ENCODE results near the gene SLC49A4. TPM values are rescaled to one million over a fixed set of nuclear protein-coding genes. Genes with fewer than 3 reads are reported as not detected.

The SLC49A4 gene
- total RNA-seq, 4 donors from 2014 or later: 14.2 to 27.3 (median 20.9) TPM

DNA sequence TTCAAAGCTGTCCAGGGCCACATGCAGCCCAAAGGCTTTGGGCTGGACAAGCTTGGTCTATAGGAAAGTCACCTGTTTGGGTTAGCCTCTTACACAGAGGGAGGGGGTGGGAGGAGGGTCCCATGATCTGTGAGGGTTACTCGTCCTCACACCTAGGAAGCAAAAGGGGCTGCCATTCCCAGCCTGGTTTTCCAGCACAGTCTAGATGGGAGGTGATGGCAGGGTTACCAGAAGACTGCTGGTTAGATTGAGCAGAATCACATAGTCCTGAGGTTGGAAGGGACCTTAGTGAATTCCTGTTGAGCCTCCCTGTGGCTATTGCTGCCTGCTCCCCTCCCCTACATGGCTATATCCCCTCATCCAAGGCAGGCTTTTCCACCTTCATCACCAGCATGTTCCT, 130.9 kb downstream of the SLC49A4 start:
- Histone ChIP-seq H3K4me1 (peaks cover 0 to 12% (median 0%) of the 10 kb centered on the region in 4 donors), H3K9me3 (no peaks in the 10 kb centered on the region), H3K27ac (no peak overlapping the region), H3K36me3 (no peaks in the 10 kb centered on the region), H3K4me3 (no peak overlapping the region), H3K27me3 (peaks cover 0 to 17% of the 10 kb centered on the region in 2 donors)
- WGBS, 2 donors: 77 to 85% methylated on average over 1 of the region's 1 CpG
- no peak for DNase-seq (ENCODE audit: low spot score in 2 of 2)
- TF ChIP-seq POLR2A (IDR thresholded peaks at IDR 0.05) (no peak), EP300 (IDR thresholded peaks at IDR 0.05) (no peak)
- TF ChIP-seq, protein P1, sequence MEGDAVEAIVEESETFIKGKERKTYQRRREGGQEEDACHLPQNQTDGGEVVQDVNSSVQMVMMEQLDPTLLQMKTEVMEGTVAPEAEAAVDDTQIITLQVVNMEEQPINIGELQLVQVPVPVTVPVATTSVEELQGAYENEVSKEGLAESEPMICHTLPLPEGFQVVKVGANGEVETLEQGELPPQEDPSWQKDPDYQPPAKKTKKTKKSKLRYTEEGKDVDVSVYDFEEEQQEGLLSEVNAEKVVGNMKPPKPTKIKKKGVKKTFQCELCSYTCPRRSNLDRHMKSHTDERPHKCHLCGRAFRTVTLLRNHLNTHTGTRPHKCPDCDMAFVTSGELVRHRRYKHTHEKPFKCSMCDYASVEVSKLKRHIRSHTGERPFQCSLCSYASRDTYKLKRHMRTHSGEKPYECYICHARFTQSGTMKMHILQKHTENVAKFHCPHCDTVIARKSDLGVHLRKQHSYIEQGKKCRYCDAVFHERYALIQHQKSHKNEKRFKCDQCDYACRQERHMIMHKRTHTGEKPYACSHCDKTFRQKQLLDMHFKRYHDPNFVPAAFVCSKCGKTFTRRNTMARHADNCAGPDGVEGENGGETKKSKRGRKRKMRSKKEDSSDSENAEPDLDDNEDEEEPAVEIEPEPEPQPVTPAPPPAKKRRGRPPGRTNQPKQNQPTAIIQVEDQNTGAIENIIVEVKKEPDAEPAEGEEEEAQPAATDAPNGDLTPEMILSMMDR (IDR thresholded peaks at IDR 0.05): no peak

DNA sequence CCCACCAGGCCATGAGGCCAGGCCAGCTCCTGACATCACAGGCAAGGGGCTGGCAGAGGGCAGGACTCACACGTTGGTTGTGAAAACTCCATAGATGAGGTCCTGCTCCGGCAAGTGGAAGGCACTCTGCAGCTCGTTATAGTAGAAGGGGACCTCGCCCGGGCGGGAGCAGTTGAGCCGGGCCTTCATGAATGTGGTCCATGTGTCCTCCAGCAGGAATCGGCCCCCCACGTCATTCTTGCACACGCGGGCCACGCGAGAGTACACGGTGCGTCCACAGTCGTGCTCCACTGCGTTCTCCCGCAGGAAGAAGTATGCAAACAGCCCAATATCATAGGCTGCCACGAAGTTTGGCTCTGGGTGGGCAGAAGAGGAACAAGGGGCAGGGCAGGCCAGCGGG, 131.5 kb downstream of the SLC49A4 start:
- no peak for DNase-seq (ENCODE audit: low spot score in 2 of 2)
- H3K4me1 ChIP-seq: peaks cover 0 to 12% (median 0%) of the 10 kb centered on the region in 4 donors
- no peaks in the 10 kb centered on the region for H3K36me3 ChIP-seq
- peaks cover 0 to 16% of the 10 kb centered on the region in 2 donors for H3K27me3 ChIP-seq
- TF ChIP-seq, protein P1 (IDR thresholded peaks at IDR 0.05): no peak
- TF ChIP-seq EP300 (IDR thresholded peaks at IDR 0.05): no peak
- no peak for TF ChIP-seq POLR2A (IDR thresholded peaks at IDR 0.05)
- WGBS, 2 donors: 88 to 94% methylated on average over 18 to 20 of the region's 20 CpGs
- H3K27ac ChIP-seq: no peak overlapping the region
- H3K9me3 ChIP-seq: no peaks in the 10 kb centered on the region
- no peak overlapping the region for H3K4me3 ChIP-seq

GRCh38 chr3:122926811-122927210, 131.9 kb downstream of the SLC49A4 start:
- peaks cover 0 to 11% of the 10 kb centered on the region in 2 donors for H3K27me3 ChIP-seq

GRCh38 chr3:122927726-122928125, 132.9 kb downstream of the SLC49A4 start:
- DNase-seq (ENCODE audit: low spot score in 2 of 2): no peak
- 86% methylated on average over 10 of the region's 10 CpGs for WGBS, 2 donors

More at GRCh38 chr3:122926811-122927210, 131.9 kb downstream of the SLC49A4 start:
- H3K4me3 ChIP-seq: no peak overlapping the region
- no peak for DNase-seq (ENCODE audit: low spot score in 2 of 2)
- TF ChIP-seq POLR2A (IDR thresholded peaks at IDR 0.05): no peak
- TF ChIP-seq EP300 (IDR thresholded peaks at IDR 0.05): no peak
- TF ChIP-seq, protein P1 (IDR thresholded peaks at IDR 0.05): no peak
- H3K9me3 ChIP-seq: no peaks in the 10 kb centered on the region
- H3K36me3 ChIP-seq: no peaks in the 10 kb centered on the region
- H3K27ac ChIP-seq: no peak overlapping the region
- H3K4me1 ChIP-seq: peaks cover 0 to 11% (median 0%) of the 10 kb centered on the region in 4 donors
- 95 to 96% methylated on average over 3 of the region's 3 CpGs for WGBS, 2 donors

More at GRCh38 chr3:122927726-122928125, 132.9 kb downstream of the SLC49A4 start:
- TF ChIP-seq POLR2A (IDR thresholded peaks at IDR 0.05): no peak
- TF ChIP-seq EP300 (IDR thresholded peaks at IDR 0.05): no peak
- TF ChIP-seq, protein P1 (IDR thresholded peaks at IDR 0.05): no peak
- no peaks in the 10 kb centered on the region for H3K9me3 ChIP-seq
- no peak overlapping the region for H3K4me3 ChIP-seq
- no peaks in the 10 kb centered on the region for H3K36me3 ChIP-seq
- H3K4me1 ChIP-seq: peaks cover 0 to 9% (median 0%) of the 10 kb centered on the region in 4 donors
- peaks cover 0 to 2% of the 10 kb centered on the region in 2 donors for H3K27me3 ChIP-seq
- no peak overlapping the region for H3K27ac ChIP-seq

All from tibial nerve (tissue), 4 donors.